Kidney epithelial cell (primary cell): Measurements from ENCODE around the gene KCTD4. TPM values are rescaled to one million over a fixed set of nuclear protein-coding genes. Genes with fewer than 3 reads are reported as not detected.

ENCODE experiments used
- DNase-seq: peaks from one replicate; pipeline ENCODE4 v3.0.0-alpha.2; 2010; ENCODE audit warnings: low read depth
- H3K27me3 ChIP-seq: 2 replicates; pipeline ENCODE4 v1.6.0; 2011; ENCODE audit warnings: low read length; ENCODE audit not compliant: control insufficient read depth, insufficient read depth
- H3K36me3 ChIP-seq: 2 replicates; pipeline ENCODE4 v1.5.1; 2011; ENCODE audit warnings: low read length; ENCODE audit not compliant: control insufficient read depth, insufficient read depth
- H3K4me3 ChIP-seq: 2 replicates; pipeline ENCODE4 v1.5.1; 2011; ENCODE audit warnings: low read depth, mild to moderate bottlenecking, control low read depth, low read length
- total RNA-seq: library from RNA; depleted of rRNA; stranded (reverse); fragments of >200 nt; gene quantifications from 2 replicates; pipeline ENCODE4 v1.2.3, GENCODE V29; 2015
- TF ChIP-seq, protein P1 (sequence below): IDR thresholded peaks from 2 replicates; pipeline ENCODE4 v1.5.1; 2011; ENCODE audit warnings: mild to moderate bottlenecking, moderate library complexity, low read length, control low read depth, inconsistent platforms; ENCODE audit not compliant: insufficient read depth, poor library complexity, severe bottlenecking

KCTD4 gene
- total RNA-seq, 1 donor from 2014 or later: not detected

DNA sequence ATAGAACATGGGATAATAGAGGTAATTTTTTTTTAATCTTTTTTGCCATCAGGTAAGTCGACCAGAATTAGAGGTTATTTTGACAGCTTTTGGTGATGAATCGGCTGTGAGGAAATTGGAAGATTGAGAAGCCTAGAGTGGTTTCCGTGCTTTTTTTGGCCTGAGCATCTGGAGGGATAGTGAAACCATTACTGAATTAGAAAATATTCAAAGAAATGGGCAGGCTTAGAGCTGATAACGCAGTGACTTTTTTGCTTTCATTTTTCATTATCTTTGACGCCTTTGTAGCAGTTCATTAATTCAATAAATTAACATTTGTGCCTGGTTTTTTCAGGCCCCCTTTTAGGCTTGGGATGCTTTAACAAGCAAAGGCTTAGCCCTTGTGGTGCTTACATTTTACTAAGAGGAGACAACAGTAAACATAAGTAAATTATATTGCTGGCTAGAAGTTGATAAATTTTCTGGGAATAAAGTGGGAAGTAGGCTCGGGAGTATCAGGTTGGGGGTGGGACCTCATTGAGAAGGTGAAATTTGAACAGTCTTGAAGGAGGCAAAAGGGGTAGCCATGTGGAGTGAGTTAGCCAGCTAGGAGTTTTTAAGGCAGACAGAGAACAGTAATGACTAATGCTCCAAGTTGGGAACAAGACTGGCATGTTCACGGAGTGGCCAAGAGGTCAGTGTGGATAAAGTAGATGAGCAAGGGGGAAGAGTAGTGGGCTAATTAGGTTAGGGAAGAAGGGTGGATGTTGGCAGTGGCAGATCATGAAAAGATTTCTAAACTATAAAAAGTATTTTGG, 44.1 kb downstream of the KCTD4 start:
- no peak for DNase-seq
- Histone ChIP-seq H3K36me3 (no peaks in the 10 kb centered on the region), H3K4me3 (no peak overlapping the region), H3K27me3 (no peaks in the 10 kb centered on the region)
- TF ChIP-seq, protein P1, sequence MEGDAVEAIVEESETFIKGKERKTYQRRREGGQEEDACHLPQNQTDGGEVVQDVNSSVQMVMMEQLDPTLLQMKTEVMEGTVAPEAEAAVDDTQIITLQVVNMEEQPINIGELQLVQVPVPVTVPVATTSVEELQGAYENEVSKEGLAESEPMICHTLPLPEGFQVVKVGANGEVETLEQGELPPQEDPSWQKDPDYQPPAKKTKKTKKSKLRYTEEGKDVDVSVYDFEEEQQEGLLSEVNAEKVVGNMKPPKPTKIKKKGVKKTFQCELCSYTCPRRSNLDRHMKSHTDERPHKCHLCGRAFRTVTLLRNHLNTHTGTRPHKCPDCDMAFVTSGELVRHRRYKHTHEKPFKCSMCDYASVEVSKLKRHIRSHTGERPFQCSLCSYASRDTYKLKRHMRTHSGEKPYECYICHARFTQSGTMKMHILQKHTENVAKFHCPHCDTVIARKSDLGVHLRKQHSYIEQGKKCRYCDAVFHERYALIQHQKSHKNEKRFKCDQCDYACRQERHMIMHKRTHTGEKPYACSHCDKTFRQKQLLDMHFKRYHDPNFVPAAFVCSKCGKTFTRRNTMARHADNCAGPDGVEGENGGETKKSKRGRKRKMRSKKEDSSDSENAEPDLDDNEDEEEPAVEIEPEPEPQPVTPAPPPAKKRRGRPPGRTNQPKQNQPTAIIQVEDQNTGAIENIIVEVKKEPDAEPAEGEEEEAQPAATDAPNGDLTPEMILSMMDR: no peak

DNA sequence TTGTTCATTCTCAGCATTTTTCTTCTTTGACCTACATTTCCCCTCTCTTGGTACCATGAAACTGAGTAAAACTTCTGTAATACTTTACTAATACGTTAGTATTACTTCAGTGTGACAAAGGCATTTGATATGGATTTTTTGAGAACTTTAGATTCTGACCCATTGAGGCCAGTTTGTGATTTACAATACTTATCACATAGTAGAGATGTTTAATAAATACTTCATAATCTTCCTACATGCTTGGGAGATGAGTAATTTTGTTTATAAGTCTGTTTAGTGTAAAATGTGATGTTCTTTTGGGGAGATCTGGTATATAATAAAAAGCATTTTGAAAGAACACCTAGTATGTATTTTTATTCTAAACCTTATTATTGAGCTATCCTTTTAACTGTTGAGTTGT, 50.9 kb downstream of the KCTD4 start:
- no peaks in the 10 kb centered on the region for H3K27me3 ChIP-seq
- no peak overlapping the region for H3K4me3 ChIP-seq
- no peak for DNase-seq
- peaks cover 1% of the 10 kb centered on the region for H3K36me3 ChIP-seq
- TF ChIP-seq, protein P1: no peak

DNA sequence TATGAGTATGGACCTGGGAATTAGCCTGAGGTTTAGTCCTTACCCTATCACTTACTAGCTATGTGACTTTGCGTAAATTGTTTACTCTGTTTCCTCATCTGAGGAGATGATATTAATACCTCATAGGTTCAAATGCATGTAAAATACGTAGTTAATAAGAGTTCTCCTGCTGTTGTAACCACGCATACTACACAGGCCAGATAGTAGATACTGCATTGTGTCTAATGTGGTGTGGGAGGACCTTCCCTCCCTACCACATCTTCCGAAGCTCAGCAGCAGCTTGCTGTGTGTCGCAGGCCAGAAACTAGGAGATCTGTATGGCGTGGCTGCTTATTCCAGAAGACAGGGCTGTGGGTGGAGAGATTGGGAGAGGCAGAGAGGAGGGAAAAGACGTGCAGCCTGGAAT, 57.5 kb downstream of the KCTD4 start:
- H3K36me3 ChIP-seq: peaks cover 1% of the 10 kb centered on the region
- no peak overlapping the region for H3K4me3 ChIP-seq
- no peaks in the 10 kb centered on the region for H3K27me3 ChIP-seq
- TF ChIP-seq, protein P1: no peak
- DNase-seq: no peak

Other genes starting within 250 kb of the KCTD4 start
- gene NUFIP1, start 211.6 kb downstream of the KCTD4 start, total RNA-seq: 6.3 and 6.6 TPM in 2 replicates
- 26.5 and 26.9 TPM in 2 replicates for gene GPALPP1, start 211.5 kb downstream of the KCTD4 start, total RNA-seq
- 26.8 and 29.5 TPM in 2 replicates for gene GTF2F2, start 80.5 kb downstream of the KCTD4 start, total RNA-seq
- 2,692 and 3,236 TPM in 2 replicates for gene TPT1, start 140.1 kb upstream of the KCTD4 start, total RNA-seq
- 9.7 and 14.0 TPM in 2 replicates for gene SLC25A30, start 217.3 kb upstream of the KCTD4 start, total RNA-seq